HS-5 (cell line): ENCODE measurements around the gene UBN2.
"Not testable (repeated sequence)": the region's sequence is repeated elsewhere in the genome, so short reads cannot be mapped to it uniquely, and the experiment has no call there.

Experiments used
- DNase-seq: peaks from one replicate; pipeline ENCODE4 v3.0.0-alpha.2; 2012; ENCODE audit warnings: low read depth

UBN2 gene

GRCh38 chr7:139230774-139231512 lies at the start of gene UBN2:
TSS of gene UBN2 (plus strand) at chr7:139231237. CDS start at chr7:139231485, 248 bp downstream.
- peak; percentile 81 for DNase-seq

DNA sequence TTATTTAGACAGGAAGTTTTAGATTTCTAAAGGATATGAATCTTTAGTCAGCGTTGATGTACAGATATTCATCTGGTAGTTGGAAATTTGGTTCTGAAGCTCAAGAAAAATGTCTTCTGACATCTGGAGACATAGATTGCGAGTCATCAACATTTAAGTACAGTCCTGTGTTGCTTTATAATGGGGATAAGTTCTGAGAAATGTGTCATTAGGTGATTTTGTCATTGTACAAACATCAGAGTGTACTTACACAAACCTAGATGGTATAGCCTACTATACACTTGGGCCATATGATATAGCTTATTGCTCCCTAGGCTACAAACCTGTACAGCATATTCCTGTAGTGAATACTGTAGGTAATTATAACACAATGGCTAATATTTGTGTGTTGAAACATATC lies 49.6 kb upstream of the UBN2 start:
- peak; percentile 10 for DNase-seq

- DNase-seq = no peak
Observed at GRCh38 chr7:139182363-139182762, 48.7 kb upstream of the UBN2 start.

- no peak for DNase-seq
Observed at GRCh38 chr7:139183251-139183650, 47.8 kb upstream of the UBN2 start.

DNA sequence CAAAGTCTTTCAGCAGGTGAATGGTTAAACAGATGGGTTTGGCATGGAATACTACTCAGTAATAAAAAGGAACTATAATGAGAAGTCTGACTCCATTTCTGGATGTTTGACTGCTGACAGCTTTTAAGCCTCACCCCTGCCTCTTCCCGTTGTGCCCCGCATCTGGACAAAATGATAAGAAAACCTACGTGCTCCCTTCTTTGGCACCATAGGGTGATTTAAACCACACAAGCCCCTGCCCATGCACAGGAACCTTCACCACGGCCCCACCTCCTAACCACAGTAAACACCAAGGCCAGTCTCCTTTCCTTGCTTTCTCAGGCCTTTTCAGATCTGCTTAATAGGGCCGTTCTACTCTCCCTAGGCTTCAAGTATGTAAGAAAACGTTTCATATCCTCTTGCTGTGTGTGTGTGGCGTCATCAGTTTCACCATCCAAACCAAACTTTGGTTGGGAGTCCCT lies 47.1 kb upstream of the UBN2 start:
- no peak for DNase-seq

DNA sequence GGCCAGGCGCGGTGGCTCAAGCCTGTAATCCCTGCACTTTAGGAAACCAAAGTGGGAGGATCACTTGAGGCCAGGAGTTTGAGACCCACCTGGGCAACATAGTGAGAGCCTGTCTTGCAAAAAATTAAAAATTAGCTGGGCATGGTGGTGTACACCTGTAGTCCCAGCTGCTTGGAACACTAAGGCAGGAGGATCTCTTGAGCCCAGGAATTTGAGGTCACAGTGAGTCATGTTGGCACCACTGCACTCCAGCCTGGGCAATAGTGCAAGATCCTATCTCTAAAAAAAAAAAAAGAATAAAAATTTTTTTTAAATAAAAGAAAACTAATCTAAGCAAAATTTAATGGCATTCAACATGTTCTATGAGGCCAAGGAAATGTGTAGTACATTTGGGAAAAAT lies 44.9 kb upstream of the UBN2 start:
- DNase-seq = no peak

DNA sequence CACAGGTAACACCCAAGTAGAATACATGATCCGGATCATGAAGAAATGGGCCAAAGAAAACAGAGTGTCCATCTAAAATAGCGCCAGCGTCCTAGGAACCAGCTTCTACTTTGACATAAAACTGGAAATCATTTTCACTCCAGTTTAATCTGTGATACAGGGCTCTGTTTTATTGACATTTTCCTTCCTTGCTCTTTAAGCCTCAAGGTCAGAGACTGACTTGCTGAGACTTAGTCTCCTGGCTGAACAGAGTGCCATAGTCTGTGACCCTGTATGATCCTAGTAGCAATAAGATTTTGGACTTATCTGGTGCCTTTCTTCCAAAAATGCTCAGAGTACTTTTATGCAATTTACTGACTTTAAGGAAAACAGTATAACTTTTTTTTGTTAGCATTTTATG lies 41.7 kb upstream of the UBN2 start:
- DNase-seq = no peak

- no peak for DNase-seq
Observed at GRCh38 chr7:139192014-139192706, 38.9 kb upstream of the UBN2 start.

DNA sequence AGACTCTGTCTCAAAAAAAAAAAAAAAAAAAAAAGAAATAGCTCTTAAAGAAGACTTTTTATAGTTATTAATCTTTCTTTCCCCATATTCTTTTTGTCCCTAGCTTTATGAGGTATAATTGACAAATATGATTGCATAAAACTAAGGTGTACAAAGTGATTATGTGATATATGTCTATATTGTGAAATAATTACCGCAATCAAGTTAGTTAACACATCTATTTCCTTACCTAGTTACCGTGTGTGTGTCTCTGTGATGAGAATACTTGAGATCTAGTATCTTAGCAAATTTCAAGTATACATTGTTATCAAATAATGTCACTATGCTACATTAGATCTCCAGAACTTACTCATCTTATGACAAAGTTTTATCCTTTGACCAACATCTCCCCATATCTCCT lies 30.7 kb upstream of the UBN2 start:
- no peak for DNase-seq

- no peak for DNase-seq
Observed at GRCh38 chr7:139203992-139204391, 27.0 kb upstream of the UBN2 start.

GRCh38 chr7:139205843-139206242 lies 25.2 kb upstream of the UBN2 start:
- DNase-seq = no peak

- no peak for DNase-seq
Observed at GRCh38 chr7:139212133-139212532, 18.9 kb upstream of the UBN2 start.

- DNase-seq = not testable (repeated sequence)
Observed at GRCh38 chr7:139213489-139213888, 17.5 kb upstream of the UBN2 start.

GRCh38 chr7:139218173-139218572 lies 12.9 kb upstream of the UBN2 start:
- DNase-seq = no peak

DNA sequence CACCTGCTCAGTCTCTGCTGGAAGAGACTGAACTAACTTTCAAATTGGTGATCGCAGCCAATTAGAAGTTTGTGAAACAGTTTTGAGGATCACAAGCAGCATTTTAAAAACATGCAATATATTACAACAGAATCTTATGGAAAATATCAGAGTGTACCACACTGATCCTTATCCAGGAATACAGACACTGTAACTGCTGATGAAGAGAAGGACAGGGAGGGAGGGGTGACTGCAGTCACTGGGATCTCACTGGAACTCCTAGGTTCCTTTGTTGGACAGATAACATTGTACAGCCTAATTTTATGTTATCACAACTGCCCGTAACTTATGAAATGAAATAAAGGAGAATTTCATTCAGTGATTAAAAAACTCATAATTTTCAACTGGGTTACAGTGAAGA lies 6.8 kb upstream of the UBN2 start:
- no peak for DNase-seq

DNA sequence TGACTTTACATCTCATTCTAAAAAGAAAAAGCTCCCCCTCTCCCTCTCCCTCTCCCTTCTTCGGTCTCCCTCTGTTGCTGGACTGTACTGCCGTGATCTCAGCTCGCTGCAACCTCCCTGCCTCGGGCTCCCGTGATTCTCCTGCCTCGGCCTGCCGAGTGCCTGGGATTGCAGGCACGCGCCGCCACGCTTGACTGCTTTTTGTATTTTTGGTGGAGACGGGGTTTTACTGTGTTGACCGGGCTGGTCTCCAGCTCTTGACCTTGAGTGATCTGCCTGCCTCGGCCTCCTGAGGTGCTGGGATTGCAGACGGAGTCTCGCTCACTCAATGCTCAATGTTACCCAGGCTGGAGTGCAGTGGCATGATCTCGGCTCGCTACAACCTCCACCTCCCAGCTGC lies 6.2 kb upstream of the UBN2 start:
- DNase-seq = not testable (repeated sequence)

- not testable (repeated sequence) for DNase-seq
Observed at GRCh38 chr7:139225286-139226157, 5.5 kb upstream of the UBN2 start.

DNA sequence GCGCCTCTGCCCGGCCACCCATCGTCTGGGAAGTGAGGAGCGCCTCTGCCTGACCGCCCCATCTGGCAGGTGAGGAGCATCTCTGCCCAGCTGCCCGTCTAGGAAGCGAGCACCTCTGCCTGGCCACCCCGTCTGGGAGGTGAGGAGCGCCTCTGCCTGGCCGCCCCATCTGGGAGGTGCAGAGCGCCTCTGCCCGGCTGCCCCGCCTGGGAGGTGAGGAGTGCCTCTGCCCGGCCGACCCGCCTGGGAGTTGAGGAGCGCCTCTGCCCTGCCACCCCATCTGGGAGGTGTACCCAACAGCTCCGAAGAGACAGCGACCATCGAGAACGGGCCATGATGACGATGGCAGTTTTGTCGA lies 4.9 kb upstream of the UBN2 start:
- not testable (repeated sequence) for DNase-seq

DNA sequence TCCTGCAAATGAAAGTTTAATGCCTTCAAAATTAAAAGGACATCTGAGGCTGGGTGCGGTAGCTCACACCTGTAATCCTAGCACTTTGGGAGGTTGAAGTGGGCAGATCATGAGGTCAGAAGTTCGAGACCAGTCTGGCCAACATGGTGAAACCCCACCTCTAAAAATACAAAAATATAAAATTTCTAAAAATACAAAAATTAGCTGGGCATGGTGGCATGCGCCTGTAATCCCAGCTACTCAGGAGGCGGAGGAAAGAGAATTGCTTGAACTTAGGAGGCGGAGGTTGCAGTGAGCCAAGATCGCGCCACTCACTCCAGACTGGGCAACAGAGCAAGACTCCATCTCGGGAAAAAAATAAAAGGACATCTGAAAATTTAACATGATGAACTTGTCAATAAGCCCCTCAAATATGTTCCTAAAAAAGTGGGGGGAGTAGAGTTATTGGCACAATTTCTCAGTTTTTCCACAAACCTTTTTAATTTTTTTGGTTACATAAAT lies 4.0 kb upstream of the UBN2 start:
- not testable (repeated sequence) for DNase-seq

GRCh38 chr7:139230023-139230422 lies 1.0 kb upstream of the UBN2 start:
- DNase-seq = no peak

GRCh38 chr7:139230484-139230773 lies 608 bp upstream of the UBN2 start:
- no peak for DNase-seq

GRCh38 chr7:139231513-139232376 lies 708 bp downstream of the UBN2 start:
- DNase-seq = no peak
